HG03103 (cell line): ENCODE results near the gene HOXB2.

Experiments
- ATAC-seq: cut with Tn5 transposase; IDR thresholded peaks from one replicate; pipeline ENCODE4 v1.9.1; 2021; ENCODE audit warnings: low read depth; ENCODE audit not compliant: unreplicated experiment

HOXB2 gene

DNA sequence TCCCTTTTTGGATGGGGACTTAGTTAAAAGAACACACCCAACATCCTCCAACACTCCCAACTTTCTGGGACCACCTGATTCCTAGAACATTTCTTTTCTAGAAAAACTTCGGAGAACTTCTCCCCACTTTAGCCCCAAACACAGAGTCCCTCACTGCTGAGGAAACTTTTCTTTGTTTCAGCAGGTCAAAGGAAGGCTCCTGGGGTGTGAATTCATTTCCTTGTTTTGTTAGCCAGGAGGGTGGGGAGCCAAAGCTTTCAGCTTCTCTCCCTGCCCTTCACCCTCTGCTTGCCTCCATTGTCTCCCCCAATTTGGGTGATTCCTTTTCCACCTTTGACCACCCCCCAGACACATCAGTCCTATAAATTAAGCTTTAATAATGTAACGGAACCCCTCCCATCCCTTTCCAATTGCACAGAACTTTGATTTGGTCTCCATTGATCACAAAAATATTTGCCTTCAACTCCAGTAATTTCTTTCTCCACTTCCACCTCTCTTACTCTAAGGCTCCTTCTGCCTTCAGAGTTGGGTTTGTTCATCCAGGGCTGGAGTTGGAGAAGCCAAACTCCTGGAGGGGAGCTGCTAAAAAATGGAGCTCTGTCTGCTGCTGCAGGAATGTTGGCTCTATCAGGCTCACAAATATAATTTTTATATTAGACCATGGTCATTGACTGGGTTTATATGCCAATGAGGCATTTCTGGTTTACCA is 22.9 kb upstream of the HOXB2 start:
- no peak for ATAC-seq

DNA sequence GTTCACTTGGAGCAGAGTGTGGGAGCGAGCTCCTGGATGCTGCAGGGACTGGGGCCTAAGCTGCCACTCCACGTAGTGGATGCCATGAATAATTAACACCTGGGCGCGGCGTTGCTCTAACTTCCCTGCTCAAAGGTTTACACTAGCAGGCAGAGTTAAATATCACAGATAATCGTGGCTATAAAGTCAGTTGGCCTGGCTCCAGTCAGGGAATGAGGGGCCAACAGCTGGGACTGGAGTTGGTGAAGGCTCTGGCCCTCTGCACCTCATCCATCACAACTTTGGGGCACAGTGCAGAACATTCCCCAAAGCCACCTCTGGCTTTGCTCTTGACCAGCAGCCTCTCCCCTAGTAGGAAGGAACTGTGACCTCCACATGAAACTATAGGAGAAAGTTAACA is 22.3 kb upstream of the HOXB2 start:
- no peak for ATAC-seq

DNA sequence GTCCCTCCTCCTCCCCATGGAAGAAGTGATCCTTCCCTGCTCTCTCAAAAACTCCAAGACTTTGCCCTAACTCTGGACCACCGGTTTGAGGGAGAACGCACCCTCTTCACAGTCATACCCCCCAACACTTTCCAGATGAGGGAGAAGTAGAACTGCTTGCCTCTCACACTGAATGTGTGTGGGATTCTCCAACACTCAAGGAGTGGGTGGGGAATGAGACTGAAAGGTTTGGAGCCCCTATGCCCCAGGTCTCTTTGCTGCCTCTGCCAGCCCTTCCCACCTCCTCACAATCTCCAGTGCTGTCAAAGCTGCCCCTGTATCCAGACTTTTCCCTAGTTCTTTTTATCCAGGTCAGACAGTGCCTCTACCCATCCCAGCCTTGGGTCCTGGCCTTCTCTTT is 21.8 kb upstream of the HOXB2 start:
- no peak for ATAC-seq

DNA sequence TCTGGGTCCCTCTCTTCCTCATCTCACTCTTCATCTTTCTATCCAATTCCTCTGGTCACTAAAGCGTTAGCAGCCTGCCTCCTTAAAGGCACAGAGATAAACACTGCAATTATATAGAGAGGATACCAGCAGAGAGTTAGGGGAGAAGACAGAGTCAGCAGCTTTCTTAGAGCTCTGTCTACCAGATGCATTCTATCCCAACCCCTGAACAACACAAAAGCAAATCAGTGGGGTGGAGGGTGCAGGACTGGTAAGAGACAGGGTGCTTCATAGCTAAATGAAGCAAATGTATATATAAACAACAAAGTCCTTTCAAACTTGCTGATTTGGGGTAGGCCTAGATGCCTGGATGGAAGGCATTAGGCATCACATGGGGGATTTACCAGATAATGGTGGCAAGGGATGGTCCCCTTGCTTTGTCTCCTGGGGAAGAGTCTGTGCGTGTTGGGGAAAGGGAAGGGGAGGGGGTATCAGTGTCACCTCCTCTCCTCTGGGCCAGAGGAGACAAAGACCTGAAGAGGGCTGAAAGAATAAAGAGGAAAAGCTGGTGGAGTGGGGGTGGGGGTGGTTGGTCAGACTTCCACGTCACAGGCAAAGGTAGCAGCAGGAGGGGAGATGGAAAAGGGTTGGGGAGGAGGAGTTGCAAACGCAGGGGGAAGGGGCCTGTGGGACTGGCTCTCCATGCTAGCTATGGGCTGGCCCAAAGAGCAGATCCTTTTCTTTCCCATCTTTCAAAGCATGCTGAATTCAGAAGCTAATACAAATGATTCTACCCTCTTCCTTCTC is 21.2 kb upstream of the HOXB2 start:
- no peak for ATAC-seq

DNA sequence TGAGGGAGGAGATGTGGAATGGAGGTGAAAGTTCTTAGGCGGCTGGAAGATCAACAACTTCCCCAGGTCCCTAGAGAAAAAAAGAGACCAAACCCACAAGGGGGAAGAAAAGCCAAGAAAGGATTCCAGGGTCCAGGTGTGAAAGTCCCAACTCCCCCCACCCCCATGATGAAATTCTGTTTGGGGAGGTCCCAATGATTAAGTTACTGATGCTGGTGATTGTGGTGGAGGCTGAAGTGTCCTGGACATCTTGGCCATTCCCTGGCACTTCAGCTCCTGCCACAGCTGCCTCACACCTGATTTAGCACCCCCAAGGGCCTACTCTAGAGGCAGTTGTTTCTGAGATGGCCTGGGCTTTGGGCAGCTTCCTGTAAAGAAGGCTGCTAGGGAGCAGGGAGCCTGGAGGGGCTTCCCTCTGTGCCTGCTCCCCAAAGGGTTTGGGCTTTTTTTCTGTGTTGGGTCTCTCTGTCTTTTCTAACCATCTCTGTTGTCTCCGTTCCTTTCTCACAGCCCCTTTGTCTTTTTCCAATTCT is 20.2 kb upstream of the HOXB2 start:
- no peak for ATAC-seq

DNA sequence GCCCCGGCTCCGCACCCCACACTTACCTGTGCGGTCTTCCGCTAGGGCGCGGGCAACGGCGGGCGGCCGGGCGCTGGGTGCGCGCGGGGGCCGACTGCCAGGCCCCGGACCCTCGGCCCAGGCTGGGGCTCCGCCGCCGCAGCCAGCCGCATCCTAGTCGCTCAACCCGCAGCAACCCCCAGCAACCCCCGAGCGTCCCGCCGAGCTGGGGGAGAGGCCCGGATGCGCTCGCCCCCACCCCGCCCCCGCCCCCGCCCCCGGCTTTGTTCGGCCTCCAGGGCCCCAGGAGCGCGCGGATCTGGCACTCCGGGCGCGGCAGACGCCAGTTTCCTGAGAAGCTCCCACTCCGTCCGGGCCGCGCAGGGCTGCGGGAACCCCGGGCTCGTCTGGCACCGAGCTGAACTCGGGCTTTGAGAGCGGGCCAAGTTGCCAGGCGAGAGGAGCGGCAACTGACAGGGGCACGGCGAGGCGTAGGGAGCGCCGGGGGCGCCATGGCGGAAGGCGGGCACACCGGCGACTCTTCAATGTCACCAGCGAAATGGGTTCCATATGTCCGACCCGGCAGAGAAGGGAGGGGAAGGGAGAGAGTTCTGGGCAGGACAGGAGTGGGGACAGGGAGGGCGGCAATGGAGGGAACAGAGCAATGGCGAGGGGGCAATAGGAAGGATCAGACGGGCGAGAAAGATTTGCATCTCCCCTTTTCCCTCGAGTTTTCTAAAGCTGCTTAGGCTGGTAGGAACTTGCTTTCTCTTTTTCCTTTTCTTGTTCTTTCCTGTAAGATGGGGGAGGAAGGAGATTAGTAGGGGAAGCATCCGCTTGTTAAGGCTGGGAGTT is 19.5 kb upstream of the HOXB2 start:
- ATAC-seq: no peak

DNA sequence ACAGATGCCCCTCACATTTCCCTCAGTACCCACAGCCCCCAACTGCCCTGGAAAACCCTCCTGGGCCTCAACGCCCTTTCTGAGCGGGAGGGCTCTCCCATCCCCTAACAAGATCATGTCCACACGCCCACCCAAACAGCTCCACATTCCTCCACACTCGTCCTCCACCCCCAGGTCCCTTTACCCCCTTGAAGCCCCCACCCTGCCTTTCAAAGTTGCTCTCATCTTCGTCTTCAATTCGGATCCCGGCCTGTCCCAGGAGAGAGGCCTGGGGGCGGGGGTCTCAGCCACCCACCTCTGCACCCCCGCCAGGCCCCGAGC is 18.9 kb upstream of the HOXB2 start:
- no peak for ATAC-seq

DNA sequence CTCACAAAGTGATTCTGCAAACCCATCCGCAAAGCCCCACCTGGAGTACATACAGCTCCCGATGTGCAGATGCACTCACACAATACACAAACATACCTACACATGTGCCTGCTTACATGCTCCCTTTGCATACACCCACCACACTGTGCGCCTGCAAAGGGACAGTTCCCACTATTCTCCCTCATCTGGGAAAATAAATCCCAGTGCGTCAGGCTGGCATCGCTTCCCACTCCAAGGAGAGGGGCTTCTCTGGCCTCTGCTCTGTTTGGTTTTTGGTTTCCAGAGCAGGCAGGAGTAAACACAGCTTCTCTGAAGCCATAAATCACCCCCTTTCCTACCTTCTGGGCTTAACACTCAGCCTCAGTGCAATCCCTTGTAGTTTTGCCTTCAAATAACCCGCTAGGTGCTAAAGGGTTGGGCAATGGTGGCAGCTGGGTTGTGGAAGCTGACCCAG is 18.5 kb upstream of the HOXB2 start:
- no peak for ATAC-seq

DNA sequence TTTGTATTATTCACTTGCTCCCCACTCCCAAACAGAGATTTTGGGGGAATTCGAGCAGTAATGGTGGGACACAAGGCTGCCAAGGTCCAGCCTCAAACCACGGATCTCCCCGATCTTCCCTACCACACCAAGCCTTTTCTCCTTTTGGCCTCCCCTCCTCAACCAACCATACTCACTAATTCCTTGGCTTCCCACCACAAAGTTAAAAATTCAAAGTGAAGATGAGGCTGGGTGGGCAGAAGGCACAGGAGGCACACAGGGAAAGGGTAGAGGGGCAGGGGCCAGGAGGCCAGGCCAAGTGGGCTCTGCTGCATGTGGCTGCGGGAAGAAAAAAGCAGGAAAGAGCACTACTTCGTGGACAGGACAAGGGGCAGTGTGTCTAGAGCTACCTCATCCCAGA is 18.0 kb upstream of the HOXB2 start:
- no peak for ATAC-seq

DNA sequence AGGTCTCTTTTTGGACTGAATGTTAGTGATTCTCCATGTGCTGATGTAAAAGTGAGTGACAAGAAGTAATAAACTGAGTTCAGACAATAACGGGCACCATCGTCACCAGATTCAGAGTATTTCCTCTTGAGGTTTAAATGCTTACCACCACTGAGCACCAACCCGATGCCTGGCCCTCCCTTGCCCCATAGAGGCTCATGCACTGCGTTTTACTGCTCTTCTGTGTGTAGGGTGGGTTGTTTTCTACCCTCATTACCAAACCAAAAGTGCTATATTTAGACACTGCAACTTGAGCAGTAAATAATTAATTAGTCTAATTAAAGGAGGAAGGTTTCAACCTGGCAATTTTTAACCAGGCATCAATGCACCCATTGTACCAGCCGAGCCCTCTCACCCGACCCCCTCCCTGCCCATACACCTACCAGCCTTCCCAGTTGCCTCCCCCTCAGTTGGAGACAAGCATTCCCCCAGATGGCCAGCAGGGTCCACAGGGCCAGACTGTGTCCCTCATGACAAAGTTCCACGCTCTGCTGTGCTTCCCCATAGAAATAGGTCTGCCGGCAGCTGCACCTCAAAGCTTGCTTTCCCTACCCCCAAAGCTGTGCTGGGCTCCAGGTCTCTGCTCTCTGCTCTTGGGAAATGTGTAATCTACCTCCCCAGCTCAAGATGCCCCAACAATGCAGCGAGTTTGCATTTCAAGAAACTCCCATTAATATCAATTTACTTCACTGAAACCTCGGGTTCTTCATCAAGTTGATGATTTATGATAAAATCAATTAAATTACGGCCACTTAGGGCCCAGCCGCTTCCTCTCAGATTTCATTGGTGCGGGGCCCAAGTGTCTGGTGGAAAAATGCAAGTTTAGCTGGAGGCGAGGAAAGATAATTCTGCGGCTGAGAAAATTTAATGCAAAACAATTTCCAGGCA is 17.2 kb upstream of the HOXB2 start:
- ATAC-seq: no peak

DNA sequence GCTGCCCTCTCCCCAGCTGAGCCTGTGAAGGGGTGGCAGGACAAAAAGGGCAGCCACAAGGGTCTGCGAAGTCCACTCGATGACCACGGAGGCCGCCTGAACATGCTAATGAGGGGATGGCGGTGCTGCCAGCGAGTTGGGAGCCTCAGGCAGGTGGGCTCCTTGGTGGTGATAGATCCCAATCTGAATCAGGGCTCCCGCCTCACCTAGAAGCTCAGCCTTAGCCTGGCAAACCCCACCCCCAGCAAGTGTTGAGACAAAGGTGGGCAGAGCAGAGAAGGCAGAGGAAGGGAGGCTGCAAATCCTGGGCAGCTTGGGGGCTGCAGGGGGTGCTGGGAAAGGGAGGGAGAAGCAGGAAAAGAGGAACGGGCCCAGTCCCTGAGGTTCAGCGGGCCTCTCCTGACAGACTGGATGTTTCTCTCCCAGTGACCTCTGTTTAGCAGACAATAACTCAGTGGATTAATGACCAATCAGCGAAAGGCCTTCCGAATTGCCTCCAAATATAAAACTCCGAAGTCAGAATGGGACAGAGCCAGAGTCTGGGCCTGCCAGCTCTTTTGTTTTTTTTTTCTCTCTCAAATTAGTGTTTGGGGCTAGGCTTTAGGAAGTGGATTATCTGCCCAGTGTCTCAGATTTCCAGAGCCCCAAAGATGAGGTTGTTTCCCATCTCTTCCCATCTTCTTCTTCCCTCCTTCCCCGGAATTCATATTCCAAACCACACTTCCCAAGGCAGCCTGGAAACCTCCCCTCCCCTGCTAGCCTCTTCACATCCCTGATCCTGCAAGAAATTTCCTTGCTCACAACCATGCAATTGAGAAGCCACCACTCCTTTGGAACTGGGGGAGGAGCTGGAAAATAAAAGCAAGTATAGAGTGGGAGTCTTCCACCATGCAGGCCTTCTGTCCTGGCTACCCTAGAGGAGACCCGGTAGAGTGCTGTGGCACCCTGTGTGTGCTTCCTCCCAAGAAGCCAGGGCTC is 15.2 kb upstream of the HOXB2 start:
- ATAC-seq: no peak

DNA sequence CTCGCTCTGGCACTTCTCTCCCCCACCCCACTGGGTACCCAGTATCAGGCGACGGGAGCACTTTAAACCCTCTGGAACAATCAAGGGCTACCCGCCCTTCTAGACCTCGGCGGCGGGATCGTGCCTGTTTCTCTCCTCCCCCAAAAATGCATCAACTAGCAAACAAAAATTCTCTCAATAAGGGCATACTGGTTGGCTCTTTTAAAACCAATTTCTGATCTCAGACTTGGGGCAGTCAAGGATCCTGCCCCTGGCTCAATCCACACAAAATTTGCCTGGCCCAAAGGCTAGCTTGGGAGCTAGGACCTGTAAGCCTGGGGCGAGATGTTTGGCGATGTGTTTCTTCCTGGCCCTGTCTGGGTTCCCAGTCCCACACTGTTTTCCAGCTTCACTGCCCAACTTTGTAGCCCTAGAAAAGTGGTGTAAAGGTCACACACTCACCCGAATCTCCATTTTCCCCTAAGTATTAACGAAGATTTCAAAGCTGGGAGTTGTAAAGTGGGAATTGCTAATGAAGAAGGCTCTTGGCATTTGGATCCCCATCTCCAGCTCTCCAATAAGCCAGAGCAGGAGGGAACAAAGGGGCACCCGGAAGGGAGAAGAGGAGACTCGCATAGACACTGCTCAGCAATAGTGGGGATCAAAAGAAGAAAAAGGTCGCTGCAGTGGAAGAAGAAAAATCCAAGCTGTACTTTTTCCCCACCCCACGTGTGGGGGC is 14.4 kb upstream of the HOXB2 start:
- ATAC-seq: no peak

DNA sequence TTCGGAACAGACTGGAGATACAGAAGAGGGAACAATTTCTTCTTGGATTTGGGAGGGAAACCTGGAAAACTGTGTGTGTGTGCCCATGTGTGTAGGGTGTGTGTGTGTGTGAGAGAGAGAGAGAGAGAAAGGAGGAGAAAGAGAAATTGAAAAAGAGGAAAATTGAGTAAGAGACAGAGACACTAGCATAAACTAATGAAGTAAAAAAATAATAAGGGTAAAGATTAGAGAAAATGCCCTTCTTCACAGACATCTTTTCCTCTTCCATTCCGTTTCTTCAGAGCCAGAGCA is 13.9 kb upstream of the HOXB2 start:
- ATAC-seq: no peak

DNA sequence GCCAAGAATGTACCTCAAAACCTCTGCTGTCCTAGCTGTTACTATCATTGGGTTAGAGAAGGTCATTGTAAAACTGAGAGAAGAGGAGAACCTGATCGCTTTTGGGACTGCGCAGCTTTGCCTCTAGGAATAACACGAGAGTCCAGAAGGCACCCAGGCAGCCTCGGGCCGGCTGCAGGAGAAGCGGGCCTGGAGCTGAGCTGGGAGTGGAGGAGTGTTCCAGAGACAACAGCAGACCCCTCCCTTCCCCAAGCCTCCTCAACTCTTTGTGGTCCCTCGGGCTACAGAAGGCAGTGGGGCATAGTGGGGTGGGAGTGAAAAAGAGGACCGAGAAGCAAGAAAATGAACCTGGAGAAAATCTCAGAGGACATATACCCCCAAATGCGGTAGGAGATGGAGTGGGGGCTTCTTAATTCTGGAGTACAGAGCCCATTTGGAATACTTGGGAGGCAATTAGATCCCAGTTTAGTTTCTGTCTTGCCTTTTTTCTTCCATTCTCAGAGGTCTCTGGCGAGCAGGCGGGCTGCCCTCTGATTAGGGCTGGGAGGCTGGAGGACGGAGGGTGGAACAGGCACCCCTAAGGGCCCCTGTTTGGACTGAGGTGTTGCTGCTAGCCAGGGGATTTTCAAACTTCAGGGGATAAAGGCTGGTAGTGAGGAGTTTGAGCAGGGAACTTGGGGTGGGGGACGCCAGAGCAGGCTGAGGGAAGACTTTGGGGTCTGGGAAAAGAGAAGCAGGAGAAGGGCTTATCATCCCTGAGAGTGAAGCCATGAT is 13.3 kb upstream of the HOXB2 start:
- ATAC-seq: no peak

DNA sequence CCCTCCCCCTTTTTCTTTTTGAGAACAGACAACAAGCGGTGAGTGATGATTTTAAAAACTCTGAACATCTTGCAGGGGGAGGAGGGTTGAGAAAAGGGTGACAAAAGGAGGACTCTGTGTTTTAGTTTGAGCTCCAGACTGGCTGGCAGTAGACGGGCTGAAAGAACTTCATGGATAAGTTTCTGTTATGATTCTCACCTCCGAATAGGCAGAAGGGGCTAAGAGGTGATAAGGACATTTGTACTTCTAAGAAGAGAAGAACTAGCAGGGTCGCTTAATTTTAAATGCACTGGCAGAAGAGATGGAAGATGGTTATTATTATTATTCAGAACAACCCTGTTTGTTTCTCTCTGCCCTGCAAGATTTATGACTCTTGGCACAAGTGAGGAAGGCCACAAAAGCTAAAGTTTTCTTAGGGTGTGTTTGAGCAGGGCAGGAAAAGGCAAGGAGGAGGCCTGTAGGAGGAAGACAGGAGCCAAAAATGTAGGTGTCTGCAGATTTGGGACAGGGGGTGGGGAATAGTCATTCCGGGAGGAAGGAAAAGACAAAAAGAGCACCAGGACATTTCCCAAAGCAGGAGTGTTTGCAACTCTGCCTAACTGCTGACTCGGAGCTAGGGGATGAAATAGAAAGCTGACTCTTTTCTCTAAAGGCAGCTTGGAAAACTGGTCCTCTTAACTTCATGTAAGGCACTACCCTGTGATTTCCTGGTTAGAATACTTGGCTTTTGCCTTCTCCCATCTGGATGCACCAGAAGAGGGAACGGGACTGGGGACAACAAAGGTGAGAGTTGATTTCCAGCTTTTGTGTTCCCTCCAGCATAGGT is 11.9 kb upstream of the HOXB2 start:
- no peak for ATAC-seq

DNA sequence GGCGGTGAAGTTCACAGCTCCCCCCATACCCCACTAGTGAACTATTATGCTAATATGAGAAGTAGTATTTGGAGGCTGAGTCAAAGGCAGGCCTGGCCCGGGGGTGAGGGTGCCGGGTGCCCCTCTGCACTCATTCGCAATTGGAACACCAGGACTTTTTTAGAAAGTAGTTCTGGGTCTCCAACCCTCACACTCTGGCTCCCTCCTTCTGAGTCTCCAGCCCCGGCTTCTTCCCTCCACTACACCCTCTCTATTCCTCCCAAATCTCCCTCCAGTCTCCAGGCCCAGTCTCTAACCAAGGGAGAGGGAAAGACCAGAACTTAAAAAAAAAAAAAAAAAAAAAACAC is 11.3 kb upstream of the HOXB2 start:
- ATAC-seq: no peak
